ENCODE measurements around the gene GARS1. TPM values are rescaled to one million over a fixed set of nuclear protein-coding genes. Genes with fewer than 3 reads are reported as not detected.

GARS1 gene
- total RNA-seq, 1 donor from 2014 or later = 517 TPM

DNA sequence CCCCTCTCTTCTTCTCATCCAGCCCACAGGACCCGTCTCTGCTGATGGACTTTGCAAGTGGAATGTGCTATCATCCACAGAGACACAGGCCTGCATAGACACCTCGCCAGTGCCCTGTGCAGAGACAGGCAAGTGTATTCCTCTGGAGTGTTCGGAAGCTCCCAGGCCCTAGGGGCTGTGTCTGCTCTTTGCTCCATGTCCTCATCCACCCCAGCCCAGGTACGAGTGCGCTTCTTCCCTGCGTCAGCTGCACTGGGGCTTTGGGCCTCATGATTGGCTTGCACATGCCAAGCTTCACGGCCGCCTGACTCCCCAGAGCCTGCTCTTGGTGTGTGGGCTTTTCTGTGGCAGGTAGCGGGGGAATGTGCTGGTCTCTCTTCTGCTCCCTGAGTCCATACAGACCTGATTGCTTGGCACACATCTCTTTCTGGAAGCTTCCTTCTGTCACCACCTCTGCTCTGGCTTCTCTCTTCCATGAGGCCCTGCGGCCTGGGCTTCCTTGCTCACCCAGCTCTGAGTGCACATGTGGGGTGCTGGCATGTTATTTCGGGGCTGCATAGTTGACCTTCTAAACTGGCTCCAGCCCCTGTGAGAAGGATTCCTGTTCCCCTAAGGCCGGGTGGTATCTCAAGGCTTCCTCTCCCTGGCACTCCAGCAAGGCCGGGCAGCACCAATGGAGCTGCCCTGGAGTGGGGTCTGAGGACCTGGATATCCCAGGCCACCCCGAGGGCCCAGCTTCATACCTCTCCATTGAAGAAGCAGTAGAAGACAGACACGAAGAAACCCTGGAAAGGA, 59.8 kb downstream of the GARS1 start:
- no peak for FAIRE-seq
- Mint-ChIP-seq H3K9me3 (ENCODE audit: unreplicated experiment) (no peaks in the 10 kb centered on the region), H3K4me1 (ENCODE audit: low read depth, unreplicated experiment) (peaks cover 5% of the 10 kb centered on the region), H3K36me3 (ENCODE audit: low read depth, unreplicated experiment) (peaks cover 9% of the 10 kb centered on the region), H3K4me3 (ENCODE audit: unreplicated experiment) (peak overlapping the region; percentile 64), H3K27ac (ENCODE audit: unreplicated experiment) (no peak overlapping the region), H3K27me3 (ENCODE audit: low read depth, unreplicated experiment) (peaks cover 15% of the 10 kb centered on the region)
- Histone ChIP-seq H3K4me2 (ENCODE audit: low read length) (no peak overlapping the region), H3K4me3 (ENCODE audit: insufficient read depth, low read depth, low read length) (no peak overlapping the region), H4K20me1 (ENCODE audit: insufficient read depth, low read length) (no peaks in the 10 kb centered on the region), H3K9me3 (ENCODE audit: insufficient read depth, low read depth, low read length) (no peaks in the 10 kb centered on the region), H2AFZ (ENCODE audit: low read depth, low read length) (no peak overlapping the region), H3K27me3 (ENCODE audit: insufficient read depth, low read length) (no peaks in the 10 kb centered on the region), H3K36me3 (ENCODE audit: insufficient read depth, low read length) (no peaks in the 10 kb centered on the region), H3K9ac (ENCODE audit: low read length) (no peak overlapping the region), H3K4me1 (ENCODE audit: insufficient read depth, low read length) (no peaks in the 10 kb centered on the region), H3K79me2 (ENCODE audit: insufficient read depth, low read length) (no peaks in the 10 kb centered on the region), H3K27ac (ENCODE audit: low read depth, low read length) (no peak overlapping the region)
- TF ChIP-seq, protein P1, sequence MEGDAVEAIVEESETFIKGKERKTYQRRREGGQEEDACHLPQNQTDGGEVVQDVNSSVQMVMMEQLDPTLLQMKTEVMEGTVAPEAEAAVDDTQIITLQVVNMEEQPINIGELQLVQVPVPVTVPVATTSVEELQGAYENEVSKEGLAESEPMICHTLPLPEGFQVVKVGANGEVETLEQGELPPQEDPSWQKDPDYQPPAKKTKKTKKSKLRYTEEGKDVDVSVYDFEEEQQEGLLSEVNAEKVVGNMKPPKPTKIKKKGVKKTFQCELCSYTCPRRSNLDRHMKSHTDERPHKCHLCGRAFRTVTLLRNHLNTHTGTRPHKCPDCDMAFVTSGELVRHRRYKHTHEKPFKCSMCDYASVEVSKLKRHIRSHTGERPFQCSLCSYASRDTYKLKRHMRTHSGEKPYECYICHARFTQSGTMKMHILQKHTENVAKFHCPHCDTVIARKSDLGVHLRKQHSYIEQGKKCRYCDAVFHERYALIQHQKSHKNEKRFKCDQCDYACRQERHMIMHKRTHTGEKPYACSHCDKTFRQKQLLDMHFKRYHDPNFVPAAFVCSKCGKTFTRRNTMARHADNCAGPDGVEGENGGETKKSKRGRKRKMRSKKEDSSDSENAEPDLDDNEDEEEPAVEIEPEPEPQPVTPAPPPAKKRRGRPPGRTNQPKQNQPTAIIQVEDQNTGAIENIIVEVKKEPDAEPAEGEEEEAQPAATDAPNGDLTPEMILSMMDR (IDR thresholded peaks at IDR 0.05; ENCODE audit: insufficient read depth, low read depth, low read length) = no peak
- no peak for TF ChIP-seq EZH2 (IDR thresholded peaks at IDR 0.05; ENCODE audit: insufficient read depth, low read length)
- no peak for DNase-seq (ENCODE audit: low read depth)

DNA sequence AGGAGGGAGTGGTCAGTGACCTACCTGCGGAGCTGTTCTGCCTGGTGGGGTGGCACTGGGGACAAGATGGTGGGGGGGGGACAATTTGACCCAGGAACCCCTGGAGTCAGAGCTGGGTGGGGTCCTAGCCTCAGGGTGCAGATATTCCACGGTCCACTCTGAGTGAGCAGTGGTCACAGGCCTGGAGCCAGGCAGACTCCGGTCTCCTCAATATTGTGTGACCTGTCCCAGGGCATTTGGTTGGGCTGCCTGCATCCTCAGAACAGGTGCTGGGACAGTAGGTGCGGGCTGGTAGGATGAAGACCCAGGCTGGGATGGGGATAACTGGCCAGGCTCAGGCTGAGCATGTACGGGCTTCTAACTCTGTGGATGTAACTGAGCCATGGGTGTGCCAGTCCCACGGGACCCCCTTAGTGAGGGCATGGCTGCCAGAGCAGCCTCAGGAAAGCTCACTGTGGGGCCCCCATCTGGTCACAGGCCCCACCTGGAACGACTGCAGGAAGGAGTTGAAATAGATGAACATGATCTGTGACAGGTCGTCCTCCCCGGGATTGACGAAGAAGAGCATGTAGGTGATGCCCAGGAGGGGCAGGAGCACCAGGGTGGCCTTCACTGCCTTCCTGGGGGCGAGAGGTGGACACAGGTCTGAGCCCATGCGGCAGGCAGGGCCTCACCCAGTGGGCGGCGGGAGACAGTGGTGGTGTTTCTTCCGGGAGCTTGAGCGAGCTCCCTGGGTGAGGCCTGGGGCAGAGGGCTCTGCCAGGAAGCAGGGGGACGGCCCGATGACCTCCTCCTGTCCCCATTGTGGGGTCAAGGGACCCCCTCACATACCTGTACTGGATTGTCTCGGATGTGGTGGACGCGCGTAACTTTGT, 60.7 kb downstream of the GARS1 start:
- Histone ChIP-seq H3K27me3 (ENCODE audit: insufficient read depth, low read length) (no peaks in the 10 kb centered on the region), H3K27ac (ENCODE audit: low read depth, low read length) (no peak overlapping the region), H3K9ac (ENCODE audit: low read length) (no peak overlapping the region), H3K4me3 (ENCODE audit: insufficient read depth, low read depth, low read length) (no peak overlapping the region), H3K79me2 (ENCODE audit: insufficient read depth, low read length) (no peaks in the 10 kb centered on the region), H4K20me1 (ENCODE audit: insufficient read depth, low read length) (no peaks in the 10 kb centered on the region), H3K4me2 (ENCODE audit: low read length) (no peak overlapping the region), H3K4me1 (ENCODE audit: insufficient read depth, low read length) (no peaks in the 10 kb centered on the region), H3K9me3 (ENCODE audit: insufficient read depth, low read depth, low read length) (no peaks in the 10 kb centered on the region), H2AFZ (ENCODE audit: low read depth, low read length) (no peak overlapping the region), H3K36me3 (ENCODE audit: insufficient read depth, low read length) (no peaks in the 10 kb centered on the region)
- H3K4me3 Mint-ChIP-seq (ENCODE audit: unreplicated experiment) = no peak overlapping the region
- FAIRE-seq (no peak), DNase-seq (ENCODE audit: low read depth) (no peak)
- peaks cover 6% of the 10 kb centered on the region for H3K4me1 Mint-ChIP-seq (ENCODE audit: low read depth, unreplicated experiment)
- no peaks in the 10 kb centered on the region for H3K9me3 Mint-ChIP-seq (ENCODE audit: unreplicated experiment)
- H3K36me3 Mint-ChIP-seq (ENCODE audit: low read depth, unreplicated experiment) = peaks cover 6% of the 10 kb centered on the region
- H3K27me3 Mint-ChIP-seq (ENCODE audit: low read depth, unreplicated experiment) = peaks cover 15% of the 10 kb centered on the region
- no peak for TF ChIP-seq EZH2 (IDR thresholded peaks at IDR 0.05; ENCODE audit: insufficient read depth, low read length)
- TF ChIP-seq, protein P1 (IDR thresholded peaks at IDR 0.05; ENCODE audit: insufficient read depth, low read depth, low read length) = no peak
- H3K27ac Mint-ChIP-seq (ENCODE audit: unreplicated experiment) = no peak overlapping the region
